ENCODE measurements around the gene OSMR.
A peak's percentile ranks its signal among the peaks of the same experiment; 100 is the strongest.

OSMR gene

DNA sequence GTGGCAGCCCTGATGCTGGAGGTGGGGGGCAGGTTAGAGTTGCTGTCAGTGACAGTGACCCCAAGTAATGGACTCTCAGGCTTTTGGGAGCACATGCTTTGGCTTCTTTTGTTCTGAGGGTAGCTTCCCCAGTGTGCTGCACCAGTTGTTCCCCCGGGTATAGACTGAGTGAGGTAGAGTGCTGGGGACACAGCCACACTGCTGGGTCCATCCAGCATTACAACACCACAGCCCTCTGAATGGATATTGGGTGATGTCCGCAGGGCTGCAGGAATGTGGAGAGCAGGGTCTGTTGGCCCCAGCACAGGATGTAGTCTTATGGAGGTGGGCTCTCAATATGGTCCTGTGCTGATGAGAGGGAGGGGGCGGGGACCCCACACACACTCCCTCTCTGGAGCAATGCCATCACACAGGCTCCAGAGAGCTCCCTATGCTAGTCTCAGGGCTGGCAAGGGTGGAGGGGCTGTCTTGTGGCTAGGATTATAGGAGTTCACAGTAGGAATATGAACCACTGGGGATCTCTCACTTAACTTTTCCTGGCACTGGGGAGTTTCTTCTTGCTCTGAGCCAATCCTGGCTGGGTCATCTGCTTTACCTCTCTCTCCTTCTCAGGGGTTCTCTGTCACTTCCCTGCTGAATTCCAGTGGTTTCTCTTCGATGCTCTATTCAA is 20.7 kb downstream of the OSMR start:
- POLR2A ChIA-PET, result no interaction called here
- CTCF ChIA-PET, result interaction anchor here (0.6 kb wide), 1 partner anchor 447 kb away, joined by 3 read pairs; no protein-coding TSS in a partner anchor

DNA sequence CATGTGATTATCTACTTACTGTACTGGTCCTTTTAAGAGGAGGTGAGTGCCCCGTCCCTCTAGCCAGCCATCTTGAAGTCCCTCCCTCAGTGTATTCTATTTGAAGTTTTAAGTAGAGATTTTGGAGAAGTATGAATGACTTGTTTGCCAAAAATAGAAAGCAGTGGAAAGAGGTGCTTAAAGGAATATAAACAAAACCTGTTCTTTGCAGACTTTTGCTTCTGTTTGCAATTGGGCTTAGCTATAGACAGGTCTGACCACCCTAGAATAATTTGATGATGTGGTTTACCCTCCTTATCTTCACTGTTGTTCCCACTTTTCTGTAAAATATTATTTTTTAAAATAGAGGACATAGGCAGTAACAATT is 21.2 kb downstream of the OSMR start:
- Histone ChIP-seq H3K27ac (ENCODE audit: extremely low read depth, low read depth, low read length) (no peak overlapping the region), H3K9me3 (ENCODE audit: control insufficient read depth, insufficient read depth, low read depth, low read length) (peaks cover 3% of the 10 kb centered on the region; the same call in 1 of the 2 replicates), H3K36me3 (ENCODE audit: control insufficient read depth in 2 of 2, insufficient read depth in 1 of 2, low read length in 2 of 2) (no peaks in the 10 kb centered on the region), H3K4me1 (ENCODE audit: control insufficient read depth, insufficient read depth, low read length) (peaks cover 4% of the 10 kb centered on the region), H3K4me3 (ENCODE audit: low read depth, low read length) (no peak overlapping the region)
- ChIA-PET CTCF (interaction anchor here (0.6 kb wide), 1 partner anchor 10 kb away, joined by 3 read pairs; no protein-coding TSS in a partner anchor), POLR2A (no interaction called here)
- TF ChIP-seq KLF8 (tag by site-specific recombination; IDR thresholded peaks at IDR 0.05) (no peak), ZNF155 (tag by site-specific recombination; IDR thresholded peaks at IDR 0.05) (no peak), ZBTB8A (tag by site-specific recombination; IDR thresholded peaks at IDR 0.05) (no peak), ZNF549 (tag by site-specific recombination; IDR thresholded peaks at IDR 0.05) (no peak)

More for the DNA sequence above, 20.7 kb downstream of the OSMR start:
- no peak overlapping the region for H3K27ac ChIP-seq (ENCODE audit: extremely low read depth, low read depth, low read length)
- TF ChIP-seq IKZF3 (tag by site-specific recombination; IDR thresholded peaks at IDR 0.05), result no peak
- TF ChIP-seq ZNF596 (tag by site-specific recombination; IDR thresholded peaks at IDR 0.05), result no peak
- no peak for TF ChIP-seq ZNF837 (tag by site-specific recombination; IDR thresholded peaks at IDR 0.05)
- TF ChIP-seq, protein P1, sequence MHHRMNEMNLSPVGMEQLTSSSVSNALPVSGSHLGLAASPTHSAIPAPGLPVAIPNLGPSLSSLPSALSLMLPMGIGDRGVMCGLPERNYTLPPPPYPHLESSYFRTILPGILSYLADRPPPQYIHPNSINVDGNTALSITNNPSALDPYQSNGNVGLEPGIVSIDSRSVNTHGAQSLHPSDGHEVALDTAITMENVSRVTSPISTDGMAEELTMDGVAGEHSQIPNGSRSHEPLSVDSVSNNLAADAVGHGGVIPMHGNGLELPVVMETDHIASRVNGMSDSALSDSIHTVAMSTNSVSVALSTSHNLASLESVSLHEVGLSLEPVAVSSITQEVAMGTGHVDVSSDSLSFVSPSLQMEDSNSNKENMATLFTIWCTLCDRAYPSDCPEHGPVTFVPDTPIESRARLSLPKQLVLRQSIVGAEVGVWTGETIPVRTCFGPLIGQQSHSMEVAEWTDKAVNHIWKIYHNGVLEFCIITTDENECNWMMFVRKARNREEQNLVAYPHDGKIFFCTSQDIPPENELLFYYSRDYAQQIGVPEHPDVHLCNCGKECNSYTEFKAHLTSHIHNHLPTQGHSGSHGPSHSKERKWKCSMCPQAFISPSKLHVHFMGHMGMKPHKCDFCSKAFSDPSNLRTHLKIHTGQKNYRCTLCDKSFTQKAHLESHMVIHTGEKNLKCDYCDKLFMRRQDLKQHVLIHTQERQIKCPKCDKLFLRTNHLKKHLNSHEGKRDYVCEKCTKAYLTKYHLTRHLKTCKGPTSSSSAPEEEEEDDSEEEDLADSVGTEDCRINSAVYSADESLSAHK (tag by site-specific recombination; IDR thresholded peaks at IDR 0.05), result no peak
- peaks cover 3% of the 10 kb centered on the region; the same call in 1 of the 2 replicates for H3K9me3 ChIP-seq (ENCODE audit: control insufficient read depth, insufficient read depth, low read depth, low read length)
- H3K4me3 ChIP-seq (ENCODE audit: low read depth, low read length), result no peak overlapping the region
- no peaks in the 10 kb centered on the region; the same call in 1 of the 2 replicates for H3K4me1 ChIP-seq (ENCODE audit: control insufficient read depth, insufficient read depth, low read length)
- H3K36me3 ChIP-seq (ENCODE audit: control insufficient read depth in 2 of 2, insufficient read depth in 1 of 2, low read length in 2 of 2), result no peaks in the 10 kb centered on the region

DNA sequence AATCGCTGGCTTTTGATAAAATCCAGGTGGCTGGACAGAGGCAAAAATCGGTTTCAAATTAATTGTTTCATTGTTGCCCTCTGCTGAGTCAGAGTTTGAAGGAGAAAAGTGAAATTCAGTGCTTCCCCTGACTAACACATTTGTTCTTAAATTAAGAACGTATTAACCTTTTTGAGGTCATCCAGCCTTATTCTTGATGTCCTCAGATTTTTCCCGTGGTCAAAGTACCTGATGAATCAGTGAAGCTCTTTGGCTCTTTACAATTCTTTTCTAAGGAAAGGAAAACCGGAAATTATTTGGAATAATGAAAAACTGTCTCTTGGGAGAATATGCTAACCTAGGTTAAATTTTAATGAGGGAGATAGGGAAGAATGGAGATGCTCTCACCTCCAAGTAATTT is 21.6 kb downstream of the OSMR start:
- Histone ChIP-seq H3K4me1 (ENCODE audit: control insufficient read depth, insufficient read depth, low read length) (peaks cover 8% of the 10 kb centered on the region), H3K27ac (ENCODE audit: extremely low read depth, low read depth, low read length) (no peak overlapping the region), H3K9me3 (ENCODE audit: control insufficient read depth, insufficient read depth, low read depth, low read length) (peaks cover 3% of the 10 kb centered on the region; the same call in 1 of the 2 replicates), H3K4me3 (ENCODE audit: low read depth, low read length) (no peak overlapping the region), H3K36me3 (ENCODE audit: control insufficient read depth in 2 of 2, insufficient read depth in 1 of 2, low read length in 2 of 2) (no peaks in the 10 kb centered on the region)
- CTCF ChIA-PET, result interaction anchor here (0.6 kb wide), 2 partner anchors 10 to 484 kb away, joined by 3 read pairs; no protein-coding TSS in a partner anchor
- POLR2A ChIA-PET, result no interaction called here
- TF ChIP-seq ZNF837 (tag by site-specific recombination; IDR thresholded peaks at IDR 0.05) (no peak), SCRT1 (tag by site-specific recombination; IDR thresholded peaks at IDR 0.05; ENCODE audit: borderline replicate concordance) (no peak), ZBTB1 (tag by site-specific recombination; IDR thresholded peaks at IDR 0.05) (no peak), ZNF121 (tag by site-specific recombination; IDR thresholded peaks at IDR 0.05) (no peak), ZNF302 (tag by site-specific recombination; IDR thresholded peaks at IDR 0.05; ENCODE audit: low read depth) (no peak), ZNF701 (tag by site-specific recombination; IDR thresholded peaks at IDR 0.05) (no peak)

DNA sequence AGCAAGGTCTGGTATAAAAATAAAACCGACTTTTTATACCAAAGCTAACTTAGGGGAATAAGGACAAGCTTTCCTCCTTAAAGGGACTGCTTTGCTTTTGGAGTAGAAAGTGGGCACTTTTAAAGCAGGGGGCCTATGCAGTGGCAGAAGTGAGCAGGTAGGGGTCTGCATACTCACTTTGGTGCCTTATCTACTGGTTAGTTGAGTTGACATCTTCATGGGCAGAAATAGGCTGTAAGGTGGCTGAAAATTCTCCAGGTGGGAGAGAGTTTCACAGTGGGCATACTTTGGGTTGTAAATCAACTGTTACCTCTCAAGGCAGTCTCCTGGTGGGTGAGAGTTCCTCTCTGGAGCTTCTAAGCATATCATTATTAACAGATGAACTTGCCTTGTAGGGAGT is 24.8 kb downstream of the OSMR start:
- Histone ChIP-seq H3K36me3 (ENCODE audit: control insufficient read depth in 2 of 2, insufficient read depth in 1 of 2, low read length in 2 of 2) (no peaks in the 10 kb centered on the region), H3K4me1 (ENCODE audit: control insufficient read depth, insufficient read depth, low read length) (peaks cover 10% of the 10 kb centered on the region), H3K4me3 (ENCODE audit: low read depth, low read length) (no peak overlapping the region), H3K9me3 (ENCODE audit: control insufficient read depth, insufficient read depth, low read depth, low read length) (no peaks in the 10 kb centered on the region), H3K27ac (ENCODE audit: extremely low read depth, low read depth, low read length) (no peak overlapping the region)
- TF ChIP-seq ZIC2 (tag by site-specific recombination; IDR thresholded peaks at IDR 0.05), result peak; percentile 19; the same call in 1 of the 2 replicates
- TF ChIP-seq ZNF701 (tag by site-specific recombination; IDR thresholded peaks at IDR 0.05), result no peak
- CTCF ChIA-PET, result interaction anchor here (1.1 to 1.2 kb wide), 2 partner anchors 52 to 347 kb away, joined by 3 to 5 read pairs; no protein-coding TSS in a partner anchor
- POLR2A ChIA-PET, result no interaction called here

Measured in HEK293 (cell line).